GM12891 (cell line): Measurements from ENCODE around the gene TPRKB.
"Not testable (repeated sequence)": the region's sequence is repeated elsewhere in the genome, so short reads cannot be mapped to it uniquely, and the experiment has no call there.

Experiments used
- DNase-seq: peaks from one replicate; pipeline ENCODE4 v3.0.0; 2011; ENCODE audit warnings: low spot score; ENCODE audit not compliant: insufficient read length
- FAIRE-seq: peaks from 2 replicates; lab custom pipeline; 2011; peaks lifted over from hg19 to GRCh38; lab: Jason Lieb, UNC
- PAX5 ChIP-seq: IDR thresholded peaks from 2 replicates; pipeline ENCODE4 v1.6.1; 2011; ENCODE audit warnings: low read length, moderate library complexity, mild to moderate bottlenecking; ENCODE audit not compliant: insufficient read depth, severe bottlenecking
- POLR2A ChIP-seq: IDR thresholded peaks from 2 replicates; pipeline ENCODE4 v1.6.1; 2011; ENCODE audit warnings: low read depth, low read length, control low read depth
- POLR2AphosphoS5 ChIP-seq: IDR thresholded peaks from 2 replicates; pipeline ENCODE4 v1.6.1; 2011; ENCODE audit warnings: low read depth, low read length, control low read depth
- POU2F2 ChIP-seq: IDR thresholded peaks from 2 replicates; pipeline ENCODE4 v1.6.1; 2011; ENCODE audit warnings: low read depth, mild to moderate bottlenecking, control low read depth, low read length, moderate library complexity
- SPI1 ChIP-seq: IDR thresholded peaks from 2 replicates; pipeline ENCODE4 v1.6.1; 2011; ENCODE audit warnings: low read depth, low read length, control low read depth
- TAF1 ChIP-seq: IDR thresholded peaks from 2 replicates; pipeline ENCODE4 v1.6.1; 2011; ENCODE audit warnings: low read depth, low read length, control low read depth

TPRKB gene

DNA sequence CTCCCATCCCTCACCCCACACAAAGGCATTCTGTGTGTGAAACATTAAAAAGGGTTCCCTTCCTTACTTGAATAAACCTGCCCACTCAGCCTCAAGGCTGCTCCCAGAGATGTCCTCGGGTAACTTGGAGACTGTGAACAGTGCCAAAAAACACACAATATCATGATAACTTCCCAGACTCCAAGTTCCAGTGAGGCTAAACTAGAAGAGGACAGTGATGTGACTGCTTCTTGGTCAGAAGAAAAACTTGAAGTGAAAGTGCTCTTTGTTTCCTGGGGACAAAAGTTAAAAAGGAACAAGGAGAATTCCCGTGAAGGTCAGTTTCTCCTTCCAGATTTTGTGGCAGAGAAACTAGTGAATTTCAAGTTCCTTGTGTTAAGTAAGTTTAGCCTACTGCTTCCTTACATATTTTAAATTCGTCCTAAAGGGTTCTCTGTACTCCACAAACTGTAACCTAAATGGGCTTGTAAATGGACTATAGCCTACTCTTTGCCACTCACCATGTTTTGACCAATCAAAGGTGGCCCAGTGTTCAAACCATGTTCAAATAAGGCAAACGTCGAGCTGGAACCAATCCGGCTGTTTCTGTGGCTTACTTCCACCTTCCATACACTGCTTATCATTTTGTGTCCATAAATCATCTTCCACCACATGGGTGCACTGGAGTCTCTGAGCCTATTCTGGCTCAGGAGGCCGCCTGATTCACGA, 20.4 kb downstream of the TPRKB start:
- FAIRE-seq: no peak
- no peak for TF ChIP-seq POLR2AphosphoS5
- no peak for TF ChIP-seq PAX5
- TF ChIP-seq TAF1: no peak
- no peak for TF ChIP-seq SPI1
- TF ChIP-seq POU2F2: no peak
- TF ChIP-seq POLR2A: no peak
- no peak for DNase-seq

DNA sequence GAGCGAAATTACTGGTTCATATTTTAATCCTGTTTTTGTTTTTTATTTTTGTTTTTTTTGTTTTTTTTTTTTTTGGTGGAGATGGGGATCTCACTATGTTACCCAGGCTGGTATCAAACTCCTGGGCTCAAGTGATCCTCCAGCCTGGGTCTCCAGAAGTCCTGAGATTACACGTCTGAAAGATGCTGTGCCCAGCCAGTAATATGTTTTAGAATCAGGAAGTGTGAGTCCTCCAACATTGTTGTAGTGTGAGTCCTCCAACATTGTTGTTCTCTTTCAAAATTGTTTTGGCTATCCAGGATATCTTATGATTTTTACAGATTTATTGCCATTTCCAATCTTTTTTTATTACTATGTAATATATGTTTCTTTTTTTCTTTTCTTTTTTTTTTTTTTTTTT, 23.1 kb downstream of the TPRKB start:
- DNase-seq (no peak), FAIRE-seq (no peak)
- no peak for TF ChIP-seq POLR2AphosphoS5
- no peak for TF ChIP-seq POLR2A
- TF ChIP-seq PAX5: no peak
- TF ChIP-seq POU2F2: no peak

- FAIRE-seq (no peak), DNase-seq (no peak)
- TF ChIP-seq POLR2A (no peak), SPI1 (no peak), POU2F2 (no peak), TAF1 (no peak), POLR2AphosphoS5 (no peak), PAX5 (no peak)
These were observed 28.6 kb downstream of the TPRKB start for GRCh38 chr2:73708527-73708926.

- FAIRE-seq: no peak
- no peak for TF ChIP-seq TAF1
- TF ChIP-seq SPI1: no peak
- no peak for TF ChIP-seq POLR2A
- TF ChIP-seq POU2F2: no peak
- TF ChIP-seq PAX5: no peak
- TF ChIP-seq POLR2AphosphoS5: no peak
These were observed 29.5 kb downstream of the TPRKB start for GRCh38 chr2:73707636-73708035.

GRCh38 chr2:73707058-73707457, 30.1 kb downstream of the TPRKB start:
- DNase-seq (no peak), FAIRE-seq (no peak)
- no peak for TF ChIP-seq POLR2A

More at GRCh38 chr2:73707636-73708035, 29.5 kb downstream of the TPRKB start:
- DNase-seq: no peak

DNA sequence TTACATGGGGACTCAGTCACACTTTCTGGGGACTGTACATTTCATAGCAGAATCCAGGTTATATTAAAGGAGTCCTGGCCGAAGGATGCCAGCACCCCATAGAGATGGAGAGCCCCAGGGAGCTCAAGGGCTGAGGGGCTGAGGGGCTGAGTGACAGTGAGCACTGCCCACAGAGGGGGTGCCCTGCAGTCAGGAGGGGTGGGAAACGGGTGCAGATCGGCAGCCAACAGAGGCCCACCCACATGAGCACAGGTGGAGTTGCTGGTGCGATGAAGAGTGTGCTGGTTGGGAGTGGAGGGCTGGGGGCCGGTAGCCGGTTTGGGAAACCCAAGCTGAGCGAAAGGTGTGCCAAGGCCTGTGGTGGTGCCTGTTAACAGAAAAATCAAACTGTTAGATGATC, 32.1 kb downstream of the TPRKB start:
- DNase-seq (no peak), FAIRE-seq (no peak)
- TF ChIP-seq POLR2AphosphoS5 (no peak), POU2F2 (no peak), TAF1 (no peak), POLR2A (no peak), PAX5 (no peak), SPI1 (no peak)

GRCh38 chr2:73704285-73704684, 32.9 kb downstream of the TPRKB start:
- TF ChIP-seq SPI1: no peak
- no peak for TF ChIP-seq TAF1
- no peak for TF ChIP-seq POU2F2
- TF ChIP-seq POLR2AphosphoS5: no peak
- no peak for TF ChIP-seq PAX5
- TF ChIP-seq POLR2A: no peak
- DNase-seq (no peak), FAIRE-seq (no peak)

GRCh38 chr2:73703675-73704074, 33.5 kb downstream of the TPRKB start:
- TF ChIP-seq POU2F2 (no peak), POLR2A (no peak), TAF1 (no peak), SPI1 (no peak), POLR2AphosphoS5 (no peak), PAX5 (no peak)
- DNase-seq: no peak
- no peak for FAIRE-seq

GRCh38 chr2:73702852-73703493, 34.2 kb downstream of the TPRKB start:
- DNase-seq, FAIRE-seq: not testable (repeated sequence)

- no peak for FAIRE-seq
- no peak for DNase-seq
- TF ChIP-seq SPI1: no peak
- TF ChIP-seq PAX5: no peak
- TF ChIP-seq TAF1: no peak
- TF ChIP-seq POLR2AphosphoS5: no peak
- no peak for TF ChIP-seq POU2F2
- TF ChIP-seq POLR2A: no peak
These were observed 35.0 kb downstream of the TPRKB start for GRCh38 chr2:73701968-73702665.

DNA sequence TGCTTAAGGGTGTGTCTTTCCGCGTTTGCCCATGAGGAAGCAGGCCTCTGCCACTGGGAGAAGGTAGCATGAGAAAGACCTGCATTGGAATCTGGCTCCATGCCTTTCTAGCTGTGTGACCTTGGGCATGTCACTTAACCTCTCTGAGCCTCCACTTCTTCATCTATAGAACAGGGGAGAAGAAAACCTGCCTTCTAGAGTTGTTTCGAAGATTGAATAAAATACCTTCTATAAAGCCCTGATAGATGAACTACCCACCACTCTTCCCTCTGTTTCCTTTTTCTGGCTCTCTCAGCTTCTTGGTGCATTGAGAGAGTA, 35.7 kb downstream of the TPRKB start:
- not testable (repeated sequence) for FAIRE-seq, DNase-seq
